ENCODE data around the gene TSKU.

- TF ChIP-seq CTCF (IDR thresholded peaks at IDR 0.05 in 4 of 5, conservative IDR thresholded peaks at IDR 0.05 in 1 of 5), result no peak
- TF ChIP-seq POLR2A (IDR thresholded peaks at IDR 0.05), result no peak
Measured at GRCh38 chr11:76834151-76834550, 51.0 kb downstream of the TSKU start.
